ENCODE measurements around the gene GLTPD2.

Gene GLTPD2

DNA sequence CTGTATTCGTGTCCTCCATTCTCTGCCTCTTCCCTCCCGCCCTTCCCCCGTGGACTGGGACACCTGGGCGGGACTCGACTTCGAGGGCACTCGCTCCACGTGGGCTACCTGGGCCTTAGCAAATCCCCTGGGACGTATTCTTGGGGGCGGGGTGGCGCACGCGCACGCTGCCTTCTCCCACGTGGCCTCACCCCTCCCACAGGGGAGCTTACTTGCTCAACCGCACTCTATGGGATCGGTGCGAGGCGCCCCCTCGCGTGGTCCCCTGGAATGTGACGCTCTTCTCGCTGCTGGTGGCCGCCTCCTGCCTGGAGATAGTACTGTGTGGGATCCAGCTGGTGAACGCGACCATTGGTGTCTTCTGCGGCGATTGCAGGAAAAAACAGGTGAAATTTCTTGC lies 6.1 kb upstream of the GLTPD2 start:
- no peak overlapping the region for H2AFZ ChIP-seq (ENCODE audit: low read depth, low read length)
- no peaks in the 10 kb centered on the region for H3K9me3 ChIP-seq (ENCODE audit: low read length)
- H3K27me3 ChIP-seq (ENCODE audit: insufficient read depth, low read length), result peaks cover 3% of the 10 kb centered on the region
- no peaks in the 10 kb centered on the region for H3K36me3 ChIP-seq (ENCODE audit: insufficient read depth, low read length)
- no peaks in the 10 kb centered on the region for H3K4me1 ChIP-seq (ENCODE audit: insufficient read depth, low read length)
- H3K4me3 ChIP-seq (ENCODE audit: low read length), result no peak overlapping the region

DNA sequence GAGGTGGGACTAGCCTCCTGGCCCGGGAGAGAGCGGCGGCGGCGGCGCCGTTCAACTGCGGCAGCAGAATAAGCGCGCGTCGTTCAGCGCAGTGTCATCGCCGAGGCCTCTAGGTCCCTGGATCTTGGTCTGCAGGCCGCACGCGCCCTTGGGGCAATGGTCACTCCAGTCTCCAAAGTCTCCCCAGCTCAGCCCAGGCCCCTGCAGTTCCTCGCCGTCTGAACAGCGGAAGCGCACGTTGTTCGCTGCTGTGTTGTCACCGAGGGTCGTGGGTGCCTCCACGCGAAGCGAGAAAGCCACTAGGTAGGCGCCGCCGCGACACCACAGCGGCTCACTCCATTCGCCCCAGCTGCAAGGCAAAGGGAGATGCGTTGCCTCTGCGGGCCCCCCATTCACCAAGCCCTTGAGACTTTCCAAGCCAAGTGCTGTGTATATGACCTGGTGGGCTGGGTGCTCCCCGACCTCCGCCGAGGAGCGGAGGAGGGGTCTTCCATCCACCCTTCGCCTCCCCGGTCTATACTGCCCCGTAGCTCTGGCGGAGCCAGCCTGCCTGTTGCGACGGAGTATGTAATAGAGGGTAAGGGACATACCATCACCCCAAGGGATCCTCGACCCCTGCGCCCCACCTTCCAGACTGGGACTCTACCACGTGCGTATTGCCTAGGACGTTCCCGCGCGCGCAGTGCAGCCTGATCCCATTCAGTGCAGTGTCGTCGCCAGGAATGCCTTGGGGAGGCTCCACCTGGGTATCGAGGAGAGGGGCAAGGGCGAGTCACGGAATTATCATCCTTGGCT lies 3.3 kb upstream of the GLTPD2 start:
- Histone ChIP-seq H3K9me3 (ENCODE audit: low read length) (no peaks in the 10 kb centered on the region), H3K36me3 (ENCODE audit: insufficient read depth, low read length) (no peaks in the 10 kb centered on the region), H2AFZ (ENCODE audit: low read depth, low read length) (no peak overlapping the region), H3K4me1 (ENCODE audit: insufficient read depth, low read length) (peaks cover 4% of the 10 kb centered on the region), H3K4me3 (ENCODE audit: low read length) (no peak overlapping the region), H3K27me3 (ENCODE audit: insufficient read depth, low read length) (no peaks in the 10 kb centered on the region)

DNA sequence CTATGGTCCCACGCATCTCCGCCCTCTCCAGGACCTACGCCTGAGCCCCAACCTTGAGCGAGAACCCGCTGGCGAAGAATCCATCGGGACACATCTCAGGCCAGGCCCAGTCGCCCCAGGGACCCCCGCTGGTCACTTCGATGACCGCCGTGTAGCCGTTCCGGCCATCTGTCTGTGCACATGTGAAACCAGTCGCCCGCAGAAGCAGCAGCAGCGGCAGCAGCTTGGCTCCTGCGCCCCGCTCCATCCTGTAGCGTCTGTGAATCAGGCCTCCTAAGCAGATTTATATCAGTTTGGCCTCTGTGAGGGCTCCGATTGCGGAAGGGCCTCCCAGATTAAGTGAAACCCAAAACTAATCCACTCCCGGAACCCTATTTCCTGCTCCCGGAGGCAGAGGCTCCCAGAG lies 2.7 kb upstream of the GLTPD2 start, which contains the start of gene VMO1:
Gene VMO1 (minus strand): TSS at position 259 of the 406 bp plus-strand sequence. CDS start 12 bp downstream, at position 247.
- H3K4me1 ChIP-seq (ENCODE audit: insufficient read depth, low read length), result peaks cover 4% of the 10 kb centered on the region
- H2AFZ ChIP-seq (ENCODE audit: low read depth, low read length), result no peak within 1 kb of the TSS
- no peaks in the 10 kb centered on the region for H3K27me3 ChIP-seq (ENCODE audit: insufficient read depth, low read length)
- no peaks in the 10 kb centered on the region for H3K9me3 ChIP-seq (ENCODE audit: low read length)
- H3K4me3 ChIP-seq (ENCODE audit: low read length), result no peak within 1 kb of the TSS
- no peaks in the 10 kb centered on the region for H3K36me3 ChIP-seq (ENCODE audit: insufficient read depth, low read length)

DNA sequence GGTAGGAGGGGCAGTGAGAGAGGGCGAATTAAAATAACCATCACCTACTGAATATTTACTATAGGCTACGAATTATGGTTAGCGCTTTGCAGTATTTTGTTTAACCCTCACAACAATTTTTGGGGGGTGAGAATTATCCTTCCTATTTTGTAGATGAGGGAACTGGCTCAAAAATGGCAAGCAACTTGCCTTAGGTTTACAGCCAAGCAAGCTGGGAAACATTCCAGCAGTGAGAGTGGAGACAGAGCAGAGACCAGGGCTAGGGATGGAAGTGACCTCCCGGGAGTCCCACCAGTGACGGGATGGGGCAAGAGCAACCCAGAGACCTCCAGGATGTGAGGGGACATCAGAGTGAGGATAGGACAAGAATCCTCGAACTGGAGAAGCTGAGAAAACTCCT lies 2.2 kb upstream of the GLTPD2 start:
- H3K27me3 ChIP-seq (ENCODE audit: insufficient read depth, low read length), result no peaks in the 10 kb centered on the region
- H3K4me3 ChIP-seq (ENCODE audit: low read length), result no peak overlapping the region
- H3K9me3 ChIP-seq (ENCODE audit: low read length), result no peaks in the 10 kb centered on the region
- H3K36me3 ChIP-seq (ENCODE audit: insufficient read depth, low read length), result no peaks in the 10 kb centered on the region
- peaks cover 4% of the 10 kb centered on the region for H3K4me1 ChIP-seq (ENCODE audit: insufficient read depth, low read length)
- no peak overlapping the region for H2AFZ ChIP-seq (ENCODE audit: low read depth, low read length)

DNA sequence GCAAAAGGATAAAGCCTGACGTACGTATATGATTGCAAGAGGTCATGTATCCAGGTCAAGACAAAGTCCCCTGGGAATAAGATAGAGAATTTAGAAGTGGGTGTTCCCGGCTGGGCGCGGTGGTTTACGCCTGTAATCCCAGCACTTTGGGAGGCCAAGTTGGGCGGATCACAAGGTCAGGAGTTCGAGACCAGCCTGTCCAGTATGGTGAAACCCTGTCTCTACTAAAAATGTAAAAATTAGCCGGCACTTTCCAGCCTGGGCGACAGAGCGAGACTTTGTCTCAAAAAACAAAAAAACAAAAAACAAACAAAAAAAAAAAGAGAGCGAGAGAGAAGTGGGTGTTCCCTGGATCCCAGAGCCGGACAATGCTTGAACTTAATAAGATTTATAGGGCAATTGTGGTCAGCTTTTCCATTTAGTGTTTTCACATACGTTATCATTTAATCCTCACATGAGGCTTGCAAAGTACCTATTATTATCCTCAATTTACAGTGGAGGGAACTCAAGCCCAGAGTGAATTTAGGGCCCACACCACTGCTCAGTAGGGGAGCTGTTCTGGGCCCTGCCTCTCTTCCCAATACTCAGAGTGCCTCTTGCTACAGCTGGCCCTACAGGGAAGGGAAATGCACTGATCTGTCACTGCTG lies 481 bp upstream of the GLTPD2 start:
- Histone ChIP-seq H3K9me3 (ENCODE audit: low read length) (no peaks in the 10 kb centered on the region), H3K4me3 (ENCODE audit: low read length) (no peak overlapping the region), H3K36me3 (ENCODE audit: insufficient read depth, low read length) (no peaks in the 10 kb centered on the region), H3K27me3 (ENCODE audit: insufficient read depth, low read length) (no peaks in the 10 kb centered on the region), H2AFZ (ENCODE audit: low read depth, low read length) (no peak overlapping the region), H3K4me1 (ENCODE audit: insufficient read depth, low read length) (peaks cover 4% of the 10 kb centered on the region)

DNA sequence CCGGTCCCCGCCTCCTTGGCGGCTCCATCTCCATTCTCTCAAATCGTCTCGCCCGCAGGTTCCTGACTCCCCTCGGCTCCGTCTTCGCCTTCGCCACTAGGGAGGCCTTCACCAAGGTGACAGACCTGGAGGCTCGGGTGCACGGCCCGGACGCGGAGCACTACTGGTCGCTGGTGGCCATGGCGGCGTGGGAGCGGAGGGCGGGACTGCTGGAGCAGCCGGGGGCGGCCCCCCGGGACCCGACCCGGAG lies 862 bp downstream of the GLTPD2 start:
- no peaks in the 10 kb centered on the region for H3K27me3 ChIP-seq (ENCODE audit: insufficient read depth, low read length)
- no peaks in the 10 kb centered on the region for H3K9me3 ChIP-seq (ENCODE audit: low read length)
- peak overlapping the region; percentile 51 for H2AFZ ChIP-seq (ENCODE audit: low read depth, low read length)
- H3K4me3 ChIP-seq (ENCODE audit: low read length), result peak overlapping the region; percentile 50
- peaks cover 4% of the 10 kb centered on the region for H3K4me1 ChIP-seq (ENCODE audit: insufficient read depth, low read length)
- no peaks in the 10 kb centered on the region for H3K36me3 ChIP-seq (ENCODE audit: insufficient read depth, low read length)

DNA sequence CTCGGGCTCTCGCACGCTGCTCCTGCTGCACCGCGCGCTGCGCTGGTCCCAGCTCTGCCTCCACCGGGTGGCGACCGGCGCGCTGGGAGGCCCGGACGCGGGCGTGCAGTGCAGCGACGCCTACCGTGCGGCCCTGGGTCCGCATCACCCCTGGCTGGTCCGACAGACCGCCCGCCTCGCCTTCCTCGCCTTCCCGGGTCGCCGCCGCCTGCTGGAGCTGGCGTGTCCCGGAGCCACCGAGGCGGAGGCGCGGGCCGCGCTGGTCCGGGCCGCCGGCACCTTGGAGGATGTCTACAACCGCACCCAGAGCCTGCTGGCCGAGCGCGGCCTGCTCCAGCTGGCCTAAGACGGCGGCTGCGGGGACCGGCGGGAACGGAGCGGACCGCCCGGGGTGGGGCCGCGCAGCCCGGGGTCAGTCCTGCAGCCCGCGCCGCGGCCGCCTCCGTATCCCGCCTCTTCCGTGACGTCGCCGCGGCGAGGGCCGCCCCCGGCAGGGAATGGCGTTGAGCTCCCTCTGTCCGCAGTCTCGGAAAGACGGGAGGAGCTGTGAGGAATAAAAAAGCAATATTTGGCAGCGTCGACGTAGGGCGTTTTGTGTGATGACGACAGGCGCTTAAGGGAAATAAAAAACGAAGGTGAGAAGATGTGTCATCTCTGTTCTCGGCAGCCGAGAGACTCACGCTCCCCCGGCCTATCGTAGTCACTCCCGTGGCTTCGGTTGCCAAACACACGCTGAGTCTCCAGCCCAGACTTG lies 1.4 kb downstream of the GLTPD2 start:
- peak overlapping the region; percentile 51 for H2AFZ ChIP-seq (ENCODE audit: low read depth, low read length)
- no peaks in the 10 kb centered on the region for H3K27me3 ChIP-seq (ENCODE audit: insufficient read depth, low read length)
- no peaks in the 10 kb centered on the region for H3K36me3 ChIP-seq (ENCODE audit: insufficient read depth, low read length)
- no peaks in the 10 kb centered on the region for H3K9me3 ChIP-seq (ENCODE audit: low read length)
- H3K4me1 ChIP-seq (ENCODE audit: insufficient read depth, low read length), result peaks cover 4% of the 10 kb centered on the region
- H3K4me3 ChIP-seq (ENCODE audit: low read length), result peak overlapping the region; percentile 50

DNA sequence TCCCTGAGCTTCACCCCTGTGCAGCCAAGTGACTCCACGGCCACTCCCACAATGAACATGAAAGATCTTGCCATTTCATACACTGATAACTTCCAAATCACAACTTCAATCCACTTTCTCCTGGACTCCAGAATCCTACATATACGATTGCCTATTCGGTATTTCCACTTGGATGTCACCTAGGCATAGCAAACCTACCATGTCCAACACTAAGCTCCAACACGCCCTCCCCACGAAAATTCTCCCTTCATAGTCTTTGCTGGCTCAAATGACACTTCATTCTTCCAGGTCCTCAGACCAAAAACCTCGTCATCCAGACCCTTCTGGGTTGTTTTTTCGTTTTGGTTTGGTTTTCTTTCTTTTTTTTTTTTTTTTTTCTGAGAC lies 1.9 kb downstream of the GLTPD2 start:
- peaks cover 4% of the 10 kb centered on the region for H3K4me1 ChIP-seq (ENCODE audit: insufficient read depth, low read length)
- peak overlapping the region; percentile 50 for H3K4me3 ChIP-seq (ENCODE audit: low read length)
- no peaks in the 10 kb centered on the region for H3K9me3 ChIP-seq (ENCODE audit: low read length)
- H3K27me3 ChIP-seq (ENCODE audit: insufficient read depth, low read length), result no peaks in the 10 kb centered on the region
- no peaks in the 10 kb centered on the region for H3K36me3 ChIP-seq (ENCODE audit: insufficient read depth, low read length)
- peak overlapping the region; percentile 51 for H2AFZ ChIP-seq (ENCODE audit: low read depth, low read length)

DNA sequence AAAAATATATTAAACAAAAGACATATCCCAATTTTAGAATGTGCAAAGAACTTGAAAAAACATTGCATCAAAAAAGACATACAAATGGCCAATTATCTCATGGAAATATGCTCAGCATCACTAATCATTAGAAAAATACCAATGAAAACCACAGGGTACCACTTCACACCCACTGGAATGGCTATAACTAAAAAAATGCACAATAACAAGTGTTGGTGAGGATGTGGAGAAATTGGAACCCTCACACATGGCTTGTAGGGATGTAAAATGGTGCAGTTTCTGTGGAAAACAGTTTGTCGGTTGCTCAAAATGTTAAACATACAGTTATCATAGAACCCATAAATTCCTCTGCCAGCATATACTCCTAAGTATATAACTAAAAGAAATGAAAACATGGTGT lies 6.4 kb downstream of the GLTPD2 start:
- Histone ChIP-seq H2AFZ (ENCODE audit: low read depth, low read length) (peak overlapping the region; percentile 47), H3K27me3 (ENCODE audit: insufficient read depth, low read length) (no peaks in the 10 kb centered on the region), H3K36me3 (ENCODE audit: insufficient read depth, low read length) (peaks cover 21% of the 10 kb centered on the region), H3K4me1 (ENCODE audit: insufficient read depth, low read length) (peaks cover 9% of the 10 kb centered on the region), H3K4me3 (ENCODE audit: low read length) (no peak overlapping the region), H3K9me3 (ENCODE audit: low read length) (no peaks in the 10 kb centered on the region)

DNA sequence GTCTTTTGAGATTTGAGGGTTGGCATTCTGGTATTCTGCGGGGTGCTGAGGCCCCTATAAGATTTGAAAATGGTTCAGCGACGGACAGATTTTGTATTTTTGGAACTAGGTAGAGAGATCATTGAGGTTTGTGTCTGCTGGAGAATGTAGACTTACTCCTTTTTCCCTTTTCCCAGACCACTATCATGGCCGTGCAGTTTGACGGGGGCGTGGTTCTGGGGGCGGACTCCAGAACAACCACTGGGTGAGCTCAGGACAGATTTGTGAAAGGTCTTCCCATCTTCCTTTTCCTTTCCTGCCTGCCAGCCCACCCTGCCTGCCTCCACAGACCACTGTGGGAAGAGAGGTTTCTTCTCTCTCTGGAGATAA lies 7.8 kb downstream of the GLTPD2 start:
- H3K4me3 ChIP-seq (ENCODE audit: low read length), result peak overlapping the region; percentile 92
- peaks cover 9% of the 10 kb centered on the region for H3K4me1 ChIP-seq (ENCODE audit: insufficient read depth, low read length)
- no peaks in the 10 kb centered on the region for H3K9me3 ChIP-seq (ENCODE audit: low read length)
- no peaks in the 10 kb centered on the region for H3K27me3 ChIP-seq (ENCODE audit: insufficient read depth, low read length)
- peaks cover 21% of the 10 kb centered on the region for H3K36me3 ChIP-seq (ENCODE audit: insufficient read depth, low read length)
- H2AFZ ChIP-seq (ENCODE audit: low read depth, low read length), result no peak overlapping the region

DNA sequence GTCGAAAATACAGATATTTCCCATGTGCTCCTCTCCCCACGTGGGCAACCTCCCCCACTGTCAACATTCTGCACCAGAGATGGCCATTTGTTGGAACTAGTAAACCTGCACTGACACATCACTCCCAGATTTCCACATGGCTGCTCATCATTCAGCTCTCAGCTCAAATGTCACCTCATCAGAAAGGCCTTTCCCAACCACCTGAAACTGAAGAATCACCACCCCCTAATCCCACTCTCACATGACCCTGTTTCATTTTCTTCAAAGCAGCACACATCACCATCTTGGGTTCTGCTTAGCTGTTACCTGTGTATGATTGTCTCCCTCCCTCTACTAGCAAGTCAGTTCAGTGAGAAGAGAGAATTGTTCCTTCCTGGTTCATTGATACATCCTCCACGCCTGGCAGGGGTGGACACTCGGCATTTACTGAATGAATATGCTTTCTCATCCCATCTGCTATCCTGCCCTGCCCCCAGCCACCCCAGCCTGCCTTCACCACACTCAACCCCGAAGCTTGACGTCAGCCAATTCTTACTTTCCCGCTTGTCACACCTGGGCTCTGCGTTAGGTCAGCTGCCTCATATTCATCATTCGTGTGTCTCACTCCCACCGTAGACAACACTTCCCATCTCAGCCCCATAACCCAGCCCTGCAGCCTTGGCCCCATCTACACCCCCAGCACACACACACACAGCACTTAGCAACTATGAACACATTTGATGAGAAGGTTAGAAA lies 11.9 kb downstream of the GLTPD2 start:
- Histone ChIP-seq H3K27me3 (ENCODE audit: insufficient read depth, low read length) (no peaks in the 10 kb centered on the region), H3K36me3 (ENCODE audit: insufficient read depth, low read length) (peaks cover 21% of the 10 kb centered on the region), H2AFZ (ENCODE audit: low read depth, low read length) (no peak overlapping the region), H3K9me3 (ENCODE audit: low read length) (no peaks in the 10 kb centered on the region), H3K4me1 (ENCODE audit: insufficient read depth, low read length) (peaks cover 9% of the 10 kb centered on the region), H3K4me3 (ENCODE audit: low read length) (no peak overlapping the region)

DNA sequence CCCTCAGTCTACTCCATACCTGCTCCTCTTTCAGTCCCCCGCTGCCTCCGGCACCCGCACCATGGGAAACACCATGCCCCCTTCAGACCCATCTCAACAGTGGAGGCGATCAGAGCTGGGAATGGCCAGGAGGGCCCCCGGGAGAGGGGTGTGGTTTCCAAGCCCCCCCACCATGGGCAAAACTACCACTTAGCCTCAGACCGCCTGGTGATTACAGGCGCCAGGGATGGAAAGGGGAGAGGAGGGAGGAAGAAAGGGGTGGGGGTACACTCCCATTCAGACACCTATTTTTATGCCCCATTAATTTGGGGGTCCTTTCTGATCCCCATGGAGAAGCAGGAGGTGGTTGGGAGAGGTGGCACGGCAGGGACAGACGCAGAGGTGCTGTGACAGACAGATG lies 13.5 kb downstream of the GLTPD2 start, which contains the start of gene C17orf114:
Gene C17orf114 (minus strand): TSS at position 101 of the 400 bp plus-strand sequence.
- Histone ChIP-seq H3K4me1 (ENCODE audit: insufficient read depth, low read length) (peaks cover 1% of the 10 kb centered on the region), H3K36me3 (ENCODE audit: insufficient read depth, low read length) (peaks cover 19% of the 10 kb centered on the region), H2AFZ (ENCODE audit: low read depth, low read length) (no peak within 1 kb of the TSS), H3K27me3 (ENCODE audit: insufficient read depth, low read length) (no peaks in the 10 kb centered on the region), H3K9me3 (ENCODE audit: low read length) (no peaks in the 10 kb centered on the region), H3K4me3 (ENCODE audit: low read length) (no peak within 1 kb of the TSS)

DNA sequence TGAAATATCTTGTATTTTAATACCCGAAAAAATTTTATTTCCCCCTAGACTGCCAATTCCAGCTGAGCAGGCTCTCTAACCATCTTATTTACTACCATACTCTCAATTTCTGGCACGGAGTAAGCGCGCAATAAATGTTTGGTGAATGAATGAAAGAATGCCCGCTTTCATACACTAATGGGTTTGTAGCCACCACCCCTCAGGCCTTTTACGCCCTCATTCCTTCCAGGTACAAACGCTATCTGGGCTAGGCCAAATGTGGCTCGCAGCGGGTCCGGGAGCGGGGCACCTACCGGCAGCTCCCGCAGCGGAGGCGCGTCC lies 17.7 kb downstream of the GLTPD2 start:
- H3K36me3 ChIP-seq (ENCODE audit: insufficient read depth, low read length), result peaks cover 14% of the 10 kb centered on the region
- H3K9me3 ChIP-seq (ENCODE audit: low read length), result no peaks in the 10 kb centered on the region
- no peak overlapping the region for H2AFZ ChIP-seq (ENCODE audit: low read depth, low read length)
- H3K4me1 ChIP-seq (ENCODE audit: insufficient read depth, low read length), result peaks cover 5% of the 10 kb centered on the region
- peak overlapping the region; percentile 58 for H3K4me3 ChIP-seq (ENCODE audit: low read length)
- H3K27me3 ChIP-seq (ENCODE audit: insufficient read depth, low read length), result no peaks in the 10 kb centered on the region
